ENCODE results near the gene FMC1.

The FMC1 gene

DNA sequence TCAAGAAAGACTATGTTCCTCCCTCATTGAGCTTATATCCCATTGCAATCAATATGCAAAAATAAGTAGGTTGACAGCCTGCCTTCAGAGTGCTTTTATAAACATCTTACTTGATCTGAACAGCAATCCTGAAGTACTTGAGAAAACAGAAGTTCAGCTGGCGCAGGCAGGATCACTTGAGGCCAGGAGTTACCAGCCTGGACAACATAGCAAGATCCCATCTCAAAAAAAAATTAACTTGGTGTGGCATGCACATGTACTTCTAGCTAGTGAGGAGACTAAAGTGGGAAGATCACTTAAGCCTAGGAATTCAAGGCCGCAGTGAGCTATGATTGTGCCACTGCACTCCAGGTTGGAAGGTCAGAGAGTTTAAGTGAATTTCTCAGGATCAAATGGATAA is 48.6 kb downstream of the FMC1 start:
- Histone ChIP-seq H3K4me2 (ENCODE audit: low read depth, low read length) (no peak overlapping the region), H2AFZ (ENCODE audit: low read length) (no peak overlapping the region), H3K27ac (ENCODE audit: low read length) (no peak overlapping the region), H3K9me2 (replicated peaks; ENCODE audit: insufficient read depth, low read length) (no peaks in the 10 kb centered on the region), H3F3A (ENCODE audit: insufficient read depth, low read length) (peaks cover 3% of the 10 kb centered on the region; the same call in 1 of the 2 replicates), H3K36me3 (replicated peaks; ENCODE audit: insufficient read depth, low read length) (peaks cover 22% of the 10 kb centered on the region), H3K27me3 (replicated peaks; ENCODE audit: insufficient read depth, low read length) (no peaks in the 10 kb centered on the region), H3K9ac (ENCODE audit: low read length) (no peak overlapping the region), H3K9me3 (replicated peaks; ENCODE audit: insufficient read depth, low read length) (no peaks in the 10 kb centered on the region), H3K4me1 (ENCODE audit: low read length) (no peaks in the 10 kb centered on the region), H3K79me2 (ENCODE audit: low read length) (peaks cover 94% of the 10 kb centered on the region), H4K20me1 (ENCODE audit: insufficient read depth, low read length) (peaks cover 18% of the 10 kb centered on the region), H3K4me3 (ENCODE audit: low read length) (no peak overlapping the region)
- TF ChIP-seq, protein P1, sequence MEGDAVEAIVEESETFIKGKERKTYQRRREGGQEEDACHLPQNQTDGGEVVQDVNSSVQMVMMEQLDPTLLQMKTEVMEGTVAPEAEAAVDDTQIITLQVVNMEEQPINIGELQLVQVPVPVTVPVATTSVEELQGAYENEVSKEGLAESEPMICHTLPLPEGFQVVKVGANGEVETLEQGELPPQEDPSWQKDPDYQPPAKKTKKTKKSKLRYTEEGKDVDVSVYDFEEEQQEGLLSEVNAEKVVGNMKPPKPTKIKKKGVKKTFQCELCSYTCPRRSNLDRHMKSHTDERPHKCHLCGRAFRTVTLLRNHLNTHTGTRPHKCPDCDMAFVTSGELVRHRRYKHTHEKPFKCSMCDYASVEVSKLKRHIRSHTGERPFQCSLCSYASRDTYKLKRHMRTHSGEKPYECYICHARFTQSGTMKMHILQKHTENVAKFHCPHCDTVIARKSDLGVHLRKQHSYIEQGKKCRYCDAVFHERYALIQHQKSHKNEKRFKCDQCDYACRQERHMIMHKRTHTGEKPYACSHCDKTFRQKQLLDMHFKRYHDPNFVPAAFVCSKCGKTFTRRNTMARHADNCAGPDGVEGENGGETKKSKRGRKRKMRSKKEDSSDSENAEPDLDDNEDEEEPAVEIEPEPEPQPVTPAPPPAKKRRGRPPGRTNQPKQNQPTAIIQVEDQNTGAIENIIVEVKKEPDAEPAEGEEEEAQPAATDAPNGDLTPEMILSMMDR (IDR thresholded peaks at IDR 0.05; ENCODE audit: low read length), result no peak
- TF ChIP-seq EZH2 (optimal IDR thresholded peaks at IDR 0.05; ENCODE audit: low read depth, low read length) (no peak), EZH2phosphoT487 (IDR thresholded peaks at IDR 0.05; ENCODE audit: low read length) (no peak)
- DNase-seq, result no peak

DNA sequence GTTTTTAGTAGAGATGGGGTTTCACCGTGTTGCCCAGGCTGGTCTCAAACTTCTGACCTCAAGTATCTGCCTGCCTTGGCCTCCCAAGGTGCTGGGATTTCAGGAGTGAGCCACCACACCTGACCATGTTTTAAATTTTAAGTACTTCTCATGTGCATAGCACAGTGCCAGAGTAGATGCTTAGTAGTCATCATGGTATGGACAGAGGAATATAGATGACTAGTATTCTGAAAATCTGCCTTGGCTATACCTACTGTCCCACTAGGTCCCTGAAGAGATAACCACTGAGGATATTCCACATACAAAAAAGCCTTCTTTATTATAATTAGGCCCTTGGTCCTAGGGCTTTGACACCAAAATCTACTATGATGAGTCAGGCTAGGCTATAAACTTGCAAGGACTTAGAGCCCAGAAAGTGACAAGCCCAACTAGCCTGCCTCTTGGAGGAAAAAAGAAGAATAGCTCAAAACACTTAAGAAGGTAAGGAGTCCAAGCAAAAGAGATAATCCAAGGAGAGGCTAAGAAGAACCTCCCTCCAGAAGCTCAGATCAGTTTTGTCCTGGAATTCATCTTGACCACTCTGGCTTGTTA is 52.6 kb downstream of the FMC1 start:
- no peak for DNase-seq
- peaks cover 14% of the 10 kb centered on the region; the same call in 1 of the 2 replicates for H3K36me3 ChIP-seq (replicated peaks; ENCODE audit: insufficient read depth, low read length)
- no peaks in the 10 kb centered on the region for H3K27me3 ChIP-seq (replicated peaks; ENCODE audit: insufficient read depth, low read length)
- no peak overlapping the region for H2AFZ ChIP-seq (ENCODE audit: low read length)
- no peak overlapping the region for H3K27ac ChIP-seq (ENCODE audit: low read length)
- H3K4me2 ChIP-seq (ENCODE audit: low read depth, low read length), result no peak overlapping the region
- H3K4me3 ChIP-seq (ENCODE audit: low read length), result no peak overlapping the region
- no peaks in the 10 kb centered on the region for H3K9me3 ChIP-seq (replicated peaks; ENCODE audit: insufficient read depth, low read length)
- H3F3A ChIP-seq (ENCODE audit: insufficient read depth, low read length), result peaks cover 4% of the 10 kb centered on the region; the same call in 1 of the 2 replicates
- H3K79me2 ChIP-seq (ENCODE audit: low read length), result peaks cover 95% of the 10 kb centered on the region
- peaks cover 36% of the 10 kb centered on the region for H4K20me1 ChIP-seq (ENCODE audit: insufficient read depth, low read length)
- no peaks in the 10 kb centered on the region for H3K4me1 ChIP-seq (ENCODE audit: low read length)
- TF ChIP-seq EZH2 (optimal IDR thresholded peaks at IDR 0.05; ENCODE audit: low read depth, low read length) (no peak), EZH2phosphoT487 (IDR thresholded peaks at IDR 0.05; ENCODE audit: low read length) (no peak)
- TF ChIP-seq, protein P1 (IDR thresholded peaks at IDR 0.05; ENCODE audit: low read length), result no peak
- no peaks in the 10 kb centered on the region for H3K9me2 ChIP-seq (replicated peaks; ENCODE audit: insufficient read depth, low read length)
- no peak overlapping the region for H3K9ac ChIP-seq (ENCODE audit: low read length)

DNA sequence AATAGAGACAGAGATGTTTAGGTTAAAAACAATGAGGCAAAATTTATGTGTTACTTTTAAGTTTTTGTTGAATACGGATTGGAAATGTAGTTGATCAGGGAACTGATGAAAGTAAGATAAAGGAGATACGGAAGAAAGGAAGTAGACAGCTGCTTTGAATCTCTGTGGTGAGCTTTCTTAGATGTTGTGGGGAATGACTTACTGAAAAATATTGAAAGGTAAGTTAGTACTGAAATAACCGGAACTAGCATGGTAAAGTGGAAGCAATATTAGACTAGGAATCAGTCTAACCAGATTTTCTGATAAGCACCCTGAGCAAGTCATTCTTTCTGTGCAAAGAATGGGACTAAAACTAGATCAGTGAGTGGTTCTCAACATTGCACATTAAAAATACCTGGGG is 53.4 kb downstream of the FMC1 start:
- no peak for DNase-seq
- peaks cover 11% of the 10 kb centered on the region; the same call in 1 of the 2 replicates for H3K36me3 ChIP-seq (replicated peaks; ENCODE audit: insufficient read depth, low read length)
- H3K4me3 ChIP-seq (ENCODE audit: low read length), result no peak overlapping the region
- peaks cover 92% of the 10 kb centered on the region for H3K79me2 ChIP-seq (ENCODE audit: low read length)
- TF ChIP-seq, protein P1 (IDR thresholded peaks at IDR 0.05; ENCODE audit: low read length), result no peak
- TF ChIP-seq EZH2 (optimal IDR thresholded peaks at IDR 0.05; ENCODE audit: low read depth, low read length) (no peak), EZH2phosphoT487 (IDR thresholded peaks at IDR 0.05; ENCODE audit: low read length) (no peak)
- H3K27me3 ChIP-seq (replicated peaks; ENCODE audit: insufficient read depth, low read length), result no peaks in the 10 kb centered on the region
- H3K27ac ChIP-seq (ENCODE audit: low read length), result no peak overlapping the region
- no peaks in the 10 kb centered on the region for H3K9me2 ChIP-seq (replicated peaks; ENCODE audit: insufficient read depth, low read length)
- H3K9ac ChIP-seq (ENCODE audit: low read length), result no peak overlapping the region
- peaks cover 4% of the 10 kb centered on the region; the same call in 1 of the 2 replicates for H3F3A ChIP-seq (ENCODE audit: insufficient read depth, low read length)
- H3K4me2 ChIP-seq (ENCODE audit: low read depth, low read length), result no peak overlapping the region
- H4K20me1 ChIP-seq (ENCODE audit: insufficient read depth, low read length), result peaks cover 36% of the 10 kb centered on the region
- no peaks in the 10 kb centered on the region for H3K9me3 ChIP-seq (replicated peaks; ENCODE audit: insufficient read depth, low read length)
- H2AFZ ChIP-seq (ENCODE audit: low read length), result no peak overlapping the region
- no peaks in the 10 kb centered on the region for H3K4me1 ChIP-seq (ENCODE audit: low read length)

Data from MM.1S (cell line).